A549 (cell line): ENCODE results near the gene CAPNS2. TPM values are rescaled to one million over a fixed set of nuclear protein-coding genes. Genes with fewer than 3 reads are reported as not detected.

Experiments
- ATAC-seq, 2 experiments: fragments of 200-7000 bp in 1 of 2; fragments of >200 bp in 1 of 2; cut with Nextera tagmentation in 1 of 2; cut with Tn5 transposase in 1 of 2; 3 replicates each; pipeline versions ENCODE4 v1.8.0 to v1.9.1; 2018 to 2020; ENCODE audit warnings: mild to moderate bottlenecking in 1 of 2, moderate library complexity in 1 of 2
- CTCF ChIA-PET: fragments of 300-600 bp; sonication (Branson Sonifier 250); formaldehyde crosslinking; extraction: SDS; loops from one replicate; lab custom pipeline; 2021; ENCODE audit warnings: antibody characterized with exemption, inconsistent platforms; lab: Yijun Ruan, JAX
- POLR2A ChIA-PET: fragments of 350-600 bp; formaldehyde crosslinking; extraction: SDS; loops from one replicate; lab custom pipeline; 2021; ENCODE audit warnings: antibody characterized with exemption, inconsistent platforms; lab: Yijun Ruan, JAX
- DNase-seq, 2 experiments: peaks; one replicate each; pipeline versions ENCODE4 v3.0.0 to v3.0.0-alpha.2; 2011 to 2016; ENCODE audit warnings: low read depth in 1 of 2, low spot score in 1 of 2
- FAIRE-seq: peaks from 2 replicates; lab custom pipeline; 2011; peaks lifted over from hg19 to GRCh38; lab: Jason Lieb, UNC
- H3K27ac ChIP-seq, 2 experiments: fragments of >200 bp; sonication (Bioruptor Twin); formaldehyde crosslinking; 3 replicates each; pipeline ENCODE4 v1.5.1; 2016 to 2017
- H3K4me1 ChIP-seq: fragments of >200 bp; sonication (Bioruptor Twin); formaldehyde crosslinking; 3 replicates; pipeline ENCODE4 v1.6.1; 2016
- H3K4me2 ChIP-seq: fragments of >200 bp; sonication (Bioruptor Twin); formaldehyde crosslinking; 3 replicates; pipeline ENCODE4 v1.6.1; 2016
- H3K4me3 ChIP-seq: fragments of >200 bp; sonication (Bioruptor Twin); formaldehyde crosslinking; 3 replicates; pipeline ENCODE4 v1.5.1; 2016
- H3K9me3 ChIP-seq: fragments of >200 bp; sonication (Bioruptor Twin); formaldehyde crosslinking; 3 replicates; pipeline ENCODE4 v1.6.1; 2016
- BHLHE40 ChIP-seq: IDR thresholded peaks from 2 replicates; pipeline ENCODE4 v1.6.1; 2012; ENCODE audit warnings: low read depth, low read length, inconsistent platforms
- CEBPB ChIP-seq, 2 experiments: fragments of >200 bp in 1 of 2; sonication (Bioruptor Twin) in 1 of 2; formaldehyde crosslinking in 1 of 2; IDR thresholded peaks; 2 replicates each; pipeline ENCODE4 v1.6.1; 2012 to 2016
- CHD2 ChIP-seq: fragments of 150-350 bp; IDR thresholded peaks from 2 replicates; pipeline ENCODE4 v1.6.1; 2014; ENCODE audit warnings: low read length; ENCODE audit not compliant: partially characterized antibody
- CHD4 ChIP-seq: fragments of 200-600 bp; sonication (generic); IDR thresholded peaks from 2 replicates; pipeline ENCODE4 v1.6.1; 2016; ENCODE audit warnings: antibody characterized with exemption, mild to moderate bottlenecking, borderline replicate concordance
- CTCF ChIP-seq: fragments of >200 bp; sonication (Bioruptor Twin); formaldehyde crosslinking; IDR thresholded peaks from 3 replicates; pipeline ENCODE4 v1.5.1; 2016
- EHMT2 ChIP-seq: fragments of 200-600 bp; sonication (generic); IDR thresholded peaks from 2 replicates; pipeline ENCODE4 v1.6.1; 2016; ENCODE audit warnings: antibody characterized with exemption, low read depth, mild to moderate bottlenecking, moderate library complexity
- FOXS1 ChIP-seq: fragments of 250-450 bp; sonication (Bioruptor Pico); IDR thresholded peaks from 2 replicates; pipeline ENCODE4 v1.5.0; 2020; ENCODE audit warnings: mild to moderate bottlenecking, moderate library complexity
- GATA3 ChIP-seq: IDR thresholded peaks from 2 replicates; pipeline ENCODE4 v1.6.1; 2012; ENCODE audit warnings: borderline replicate concordance
- HMGXB4 ChIP-seq: fragments of 250-450 bp; sonication (Bioruptor Pico); IDR thresholded peaks from 2 replicates; pipeline ENCODE4 v1.5.0; 2021; ENCODE audit warnings: mild to moderate bottlenecking, moderate library complexity, borderline replicate concordance
- HOXB5 ChIP-seq: fragments of 250-450 bp; sonication (Bioruptor Pico); IDR thresholded peaks from 2 replicates; pipeline ENCODE4 v1.5.0; 2020; ENCODE audit warnings: mild to moderate bottlenecking, moderate library complexity
- KDM5A ChIP-seq: fragments of 200-600 bp; sonication (generic); IDR thresholded peaks from 2 replicates; pipeline ENCODE4 v1.6.1; 2016; ENCODE audit warnings: antibody characterized with exemption, mild to moderate bottlenecking
- MAFK ChIP-seq: fragments of 450-650 bp; IDR thresholded peaks from 2 replicates; pipeline ENCODE4 v1.6.1; 2014; ENCODE audit not compliant: partially characterized antibody
- MAZ ChIP-seq: fragments of 150-350 bp; IDR thresholded peaks from 2 replicates; pipeline ENCODE4 v1.6.1; 2014; ENCODE audit warnings: antibody characterized with exemption, low read depth, low read length, borderline replicate concordance
- NFE2L2 ChIP-seq: fragments of 150-350 bp; conservative IDR thresholded peaks from 2 replicates; pipeline ENCODE4 v1.6.1; 2014; ENCODE audit warnings: low read length
- NPAS2 ChIP-seq: fragments of 250-450 bp; sonication (Bioruptor Pico); IDR thresholded peaks from 2 replicates; pipeline ENCODE4 v1.8.0; 2022; ENCODE audit warnings: mild to moderate bottlenecking, moderate library complexity, borderline replicate concordance
- PHF8 ChIP-seq: fragments of 200-600 bp; sonication (generic); IDR thresholded peaks from 2 replicates; pipeline ENCODE4 v1.6.1; 2016; ENCODE audit warnings: low read depth, mild to moderate bottlenecking, antibody characterized with exemption, moderate library complexity, borderline replicate concordance
- POLR2A ChIP-seq: IDR thresholded peaks from 2 replicates; pipeline ENCODE4 v1.6.1; 2012; ENCODE audit warnings: mild to moderate bottlenecking, low read length
- RAD21 ChIP-seq, 2 experiments: fragments of >200 bp in 1 of 2; sonication (Bioruptor Twin) in 1 of 2; formaldehyde crosslinking in 1 of 2; IDR thresholded peaks in 1 of 2; conservative IDR thresholded peaks in 1 of 2; 2 replicates in 1 of 2; 3 replicates in 1 of 2; pipeline ENCODE4 v1.6.1; 2012 to 2018; ENCODE audit warnings: inconsistent platforms in 1 of 2
- RARB ChIP-seq: fragments of 250-450 bp; sonication (Bioruptor Pico); IDR thresholded peaks from 2 replicates; pipeline ENCODE4 v1.8.0; 2021; ENCODE audit warnings: mild to moderate bottlenecking, moderate library complexity
- RCOR1 ChIP-seq: fragments of 150-350 bp; IDR thresholded peaks from 2 replicates; pipeline ENCODE4 v1.6.1; 2014; ENCODE audit warnings: antibody characterized with exemption, low read length, low read depth
- RNF2 ChIP-seq: fragments of 200-600 bp; sonication (generic); IDR thresholded peaks from 2 replicates; pipeline ENCODE4 v1.6.1; 2016; ENCODE audit warnings: low read depth, mild to moderate bottlenecking, antibody characterized with exemption, moderate library complexity, borderline replicate concordance
- SMC3 ChIP-seq: fragments of >200 bp; sonication (Bioruptor Twin); formaldehyde crosslinking; IDR thresholded peaks from 3 replicates; pipeline ENCODE4 v1.6.1; 2018; ENCODE audit warnings: inconsistent platforms
- TFCP2L1 ChIP-seq: fragments of 250-450 bp; sonication (Bioruptor Pico); IDR thresholded peaks from 2 replicates; pipeline ENCODE4 v1.5.0; 2021; ENCODE audit warnings: mild to moderate bottlenecking
- ZFP36 ChIP-seq: fragments of 450-650 bp; IDR thresholded peaks from 2 replicates; pipeline ENCODE4 v1.6.1; 2014; ENCODE audit warnings: borderline replicate concordance; ENCODE audit not compliant: partially characterized antibody
- ZNF302 ChIP-seq: fragments of 250-450 bp; sonication (Bioruptor Pico); IDR thresholded peaks from 2 replicates; pipeline ENCODE4 v1.9.0; 2021; ENCODE audit warnings: inconsistent platforms, mild to moderate bottlenecking, moderate library complexity
- WGBS: methylation state at CpG from one replicate; pipeline ENCODE4 v1.1.6; 2017; ENCODE audit errors: missing lambda C conversion rate; 5-methylcytosine and 5-hydroxymethylcytosine counted together
- polyA plus RNA-seq, 4 experiments: library from polyadenylated mRNA; depleted of rRNA in 3 of 4; stranded (reverse); fragments of >200 nt; fragmentation: RNase III in 1 of 4; extraction: RNeasy Plus Mini Kit Qiagen cat#74134 plus additional on column Dnase treatment in 1 of 4; gene quantifications; 2 replicates in 3 of 4; 3 replicates in 1 of 4; pipeline ENCODE4 v1.2.3, GENCODE V29; 2011 to 2017

Gene CAPNS2
- polyA plus RNA-seq, 2 of the 4 experiments (the other 2 are of a cell fraction), result not detected

GRCh38 chr16:55576384-55576783, 9.9 kb downstream of the CAPNS2 start:
- Histone ChIP-seq H3K9me3 (no peaks in the 10 kb centered on the region), H3K4me3 (no peak overlapping the region), H3K27ac (no peak overlapping the region), H3K4me1 (no peaks in the 10 kb centered on the region), H3K4me2 (no peak overlapping the region)
- CTCF ChIA-PET, result interaction anchor here (1.0 to 5.1 kb wide), 2 partner anchors 9 to 111 kb away, joined by 3 to 24 read pairs; no protein-coding TSS in a partner anchor
- FAIRE-seq, result no peak
- POLR2A ChIA-PET, result no interaction called here
- TF ChIP-seq POLR2A (no peak), RARB (CRISPR knock-in tag) (no peak), RAD21 (conservative IDR thresholded peaks at IDR 0.05 in 1 of 2, IDR thresholded peaks at IDR 0.05 in 1 of 2) (no peak), FOXS1 (no peak), CHD2 (no peak), ZNF302 (no peak), BHLHE40 (no peak), KDM5A (no peak)
- ATAC-seq, result no peak
- whole genome bisulfite sequencing, result 86% methylated on average over 2 of the region's 2 CpGs
- DNase-seq, result no peak

GRCh38 chr16:55577887-55578286, 11.4 kb downstream of the CAPNS2 start:
- no peak overlapping the region for H3K4me3 ChIP-seq
- WGBS, result 39% methylated on average over 3 of the region's 3 CpGs
- no peaks in the 10 kb centered on the region for H3K9me3 ChIP-seq
- no peak overlapping the region for H3K27ac ChIP-seq
- FAIRE-seq (no peak), DNase-seq (no peak), ATAC-seq (no peak)
- ChIA-PET CTCF (no interaction called here), POLR2A (no interaction called here)
- TF ChIP-seq GATA3, result no peak
- no peak for TF ChIP-seq EHMT2
- TF ChIP-seq SMC3, result no peak
- TF ChIP-seq POLR2A, result no peak
- TF ChIP-seq TFCP2L1 (CRISPR knock-in tag), result no peak
- TF ChIP-seq RNF2, result no peak
- no peak for TF ChIP-seq MAZ
- no peak for TF ChIP-seq HOXB5 (CRISPR knock-in tag)
- no peak for TF ChIP-seq RAD21 (conservative IDR thresholded peaks at IDR 0.05 in 1 of 2, IDR thresholded peaks at IDR 0.05 in 1 of 2)
- H3K4me1 ChIP-seq, result no peaks in the 10 kb centered on the region
- no peak overlapping the region for H3K4me2 ChIP-seq

- ChIA-PET POLR2A (no interaction called here), CTCF (no interaction called here)
- no peak overlapping the region for H3K4me2 ChIP-seq
- ATAC-seq, result no peak
- no peak overlapping the region for H3K27ac ChIP-seq
- DNase-seq, result no peak
- TF ChIP-seq RARB (CRISPR knock-in tag) (no peak), CTCF (no peak), RNF2 (no peak), TFCP2L1 (CRISPR knock-in tag) (no peak), CHD4 (no peak), HOXB5 (CRISPR knock-in tag) (no peak), HMGXB4 (CRISPR knock-in tag) (no peak), CEBPB (IDR thresholded peaks at IDR 0.05) (no peak), NFE2L2 (no peak), CHD2 (no peak), MAFK (no peak), NPAS2 (no peak), RCOR1 (no peak), ZFP36 (no peak), PHF8 (no peak)
- no peak for FAIRE-seq
- H3K4me1 ChIP-seq, result no peaks in the 10 kb centered on the region
- H3K9me3 ChIP-seq, result no peaks in the 10 kb centered on the region
- 57% methylated on average over 2 of the region's 2 CpGs for WGBS
- H3K4me3 ChIP-seq, result no peak overlapping the region
These were observed 19.1 kb downstream of the CAPNS2 start for GRCh38 chr16:55585631-55586030.
